H1 (cell line): ENCODE results near the gene NIFK. TPM values are rescaled to one million over a fixed set of nuclear protein-coding genes. Genes with fewer than 3 reads are reported as not detected.

ENCODE experiments used
- BACH1 ChIP-seq: IDR thresholded peaks from 2 replicates; pipeline ENCODE4 v1.6.1; 2012; ENCODE audit warnings: low read length, improper control_type of control experiment
- BRCA1 ChIP-seq: IDR thresholded peaks from 2 replicates; pipeline ENCODE4 v1.6.1; 2012; ENCODE audit warnings: low read depth, low read length, improper control_type of control experiment
- CBX8 ChIP-seq: fragments of 300-800, 300-1000 bp; sonication (generic); IDR thresholded peaks from 2 replicates; pipeline ENCODE4 v1.7.1; 2016; ENCODE audit warnings: low read depth, low read length, borderline replicate concordance
- EGR1 ChIP-seq: IDR thresholded peaks from 2 replicates; pipeline ENCODE4 v1.6.1; 2011; ENCODE audit warnings: low read depth, low read length, borderline replicate concordance
- EP300 ChIP-seq, 2 experiments: IDR thresholded peaks; 1 replicate in 1 of 2; 2 replicates in 1 of 2; pipeline ENCODE4 v1.6.1; 2011 to 2012; ENCODE audit warnings: low read depth in 2 of 2, low read length in 2 of 2, mild to moderate bottlenecking in 2 of 2, borderline replicate concordance in 1 of 2, inconsistent platforms in 1 of 2, moderate library complexity in 1 of 2
- EZH2 ChIP-seq: fragments of 200-600 bp; sonication (generic); IDR thresholded peaks from 2 replicates; pipeline ENCODE4 v1.7.1; 2012; ENCODE audit warnings: low read depth, mild to moderate bottlenecking, moderate library complexity, low read length, inconsistent platforms; ENCODE audit not compliant: severe bottlenecking
- POLR2A ChIP-seq, 2 experiments: IDR thresholded peaks; 1 replicate in 1 of 2; 2 replicates in 1 of 2; pipeline ENCODE4 v1.6.1; 2011; ENCODE audit warnings: low read depth in 2 of 2, low read length in 2 of 2, mild to moderate bottlenecking in 2 of 2; ENCODE audit errors: control extremely low read depth in 1 of 2
- SAP30 ChIP-seq: fragments of 300-600 bp; sonication (generic); IDR thresholded peaks from 2 replicates; pipeline ENCODE4 v1.7.1; 2012; ENCODE audit warnings: low read length, moderate library complexity, mild to moderate bottlenecking, inconsistent platforms; ENCODE audit not compliant: insufficient read depth, insufficient replicate concordance
- SP4 ChIP-seq: IDR thresholded peaks from 2 replicates; pipeline ENCODE4 v1.6.1; 2012; ENCODE audit warnings: low read length, inconsistent platforms
- polyA plus RNA-seq, 7 experiments: library from polyadenylated mRNA; depleted of rRNA in 3 of 7; stranded (reverse) in 5 of 7; unstranded in 2 of 7; fragments of >200 nt in 5 of 7; fragments of 200-250 nt in 2 of 7; gene quantifications; 1 replicate in 5 of 7; 2 replicates in 1 of 7; 4 replicates in 1 of 7; pipeline versions ENCODE4 v1.2.1 to v1.2.3, GENCODE V29; 2011 to 2013; ENCODE audit warnings: missing spikeins in 2 of 7, mixed read lengths in 2 of 7
- total RNA-seq: library from RNA; stranded (reverse); fragmentation: NEBNext Ultra II Directional; extraction: Animal tissue kit (Norgen Biotek cat#: 25700); gene quantifications from 2 replicates; pipeline ENCODE4 v1.2.1, GENCODE V29; 2021
- TF ChIP-seq, protein P1 (sequence below): fragments of 300-600 bp; sonication (generic); IDR thresholded peaks from 2 replicates; pipeline ENCODE4 v1.7.1; 2012; ENCODE audit warnings: low read length, moderate library complexity, mild to moderate bottlenecking, inconsistent platforms; ENCODE audit not compliant: insufficient replicate concordance
- TF ChIP-seq, protein P2 (sequence below): IDR thresholded peaks from 2 replicates; pipeline ENCODE4 v1.6.1; 2011; ENCODE audit warnings: low read length, improper control_type of control experiment

Gene NIFK
- total and polyA plus RNA-seq, 2 of the 8 experiments (the other 6 are each of a cell fraction or from before 2014, with no cell fraction given), result 24.4 to 117 TPM

DNA sequence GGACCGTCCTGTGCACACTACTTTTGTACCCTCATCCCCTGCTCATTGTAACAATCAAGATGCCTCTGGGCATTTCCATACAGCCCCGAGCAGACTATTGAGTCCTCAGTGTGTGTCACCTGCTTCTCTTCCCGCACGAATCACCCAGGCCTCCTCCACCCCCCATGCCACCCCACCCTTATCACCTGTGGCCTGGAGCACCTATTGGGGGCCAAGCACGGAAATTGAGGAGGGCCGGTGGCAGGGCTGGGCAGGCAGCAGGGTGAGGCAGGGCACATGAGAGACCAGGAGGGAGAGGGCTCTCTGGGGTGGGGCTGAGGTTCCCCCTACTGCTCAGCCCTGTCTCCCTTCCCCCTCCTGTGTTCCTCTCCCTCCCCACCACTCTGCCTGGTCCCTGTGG, 4.3 kb upstream of the NIFK start (continued):
- TF ChIP-seq, protein P1, sequence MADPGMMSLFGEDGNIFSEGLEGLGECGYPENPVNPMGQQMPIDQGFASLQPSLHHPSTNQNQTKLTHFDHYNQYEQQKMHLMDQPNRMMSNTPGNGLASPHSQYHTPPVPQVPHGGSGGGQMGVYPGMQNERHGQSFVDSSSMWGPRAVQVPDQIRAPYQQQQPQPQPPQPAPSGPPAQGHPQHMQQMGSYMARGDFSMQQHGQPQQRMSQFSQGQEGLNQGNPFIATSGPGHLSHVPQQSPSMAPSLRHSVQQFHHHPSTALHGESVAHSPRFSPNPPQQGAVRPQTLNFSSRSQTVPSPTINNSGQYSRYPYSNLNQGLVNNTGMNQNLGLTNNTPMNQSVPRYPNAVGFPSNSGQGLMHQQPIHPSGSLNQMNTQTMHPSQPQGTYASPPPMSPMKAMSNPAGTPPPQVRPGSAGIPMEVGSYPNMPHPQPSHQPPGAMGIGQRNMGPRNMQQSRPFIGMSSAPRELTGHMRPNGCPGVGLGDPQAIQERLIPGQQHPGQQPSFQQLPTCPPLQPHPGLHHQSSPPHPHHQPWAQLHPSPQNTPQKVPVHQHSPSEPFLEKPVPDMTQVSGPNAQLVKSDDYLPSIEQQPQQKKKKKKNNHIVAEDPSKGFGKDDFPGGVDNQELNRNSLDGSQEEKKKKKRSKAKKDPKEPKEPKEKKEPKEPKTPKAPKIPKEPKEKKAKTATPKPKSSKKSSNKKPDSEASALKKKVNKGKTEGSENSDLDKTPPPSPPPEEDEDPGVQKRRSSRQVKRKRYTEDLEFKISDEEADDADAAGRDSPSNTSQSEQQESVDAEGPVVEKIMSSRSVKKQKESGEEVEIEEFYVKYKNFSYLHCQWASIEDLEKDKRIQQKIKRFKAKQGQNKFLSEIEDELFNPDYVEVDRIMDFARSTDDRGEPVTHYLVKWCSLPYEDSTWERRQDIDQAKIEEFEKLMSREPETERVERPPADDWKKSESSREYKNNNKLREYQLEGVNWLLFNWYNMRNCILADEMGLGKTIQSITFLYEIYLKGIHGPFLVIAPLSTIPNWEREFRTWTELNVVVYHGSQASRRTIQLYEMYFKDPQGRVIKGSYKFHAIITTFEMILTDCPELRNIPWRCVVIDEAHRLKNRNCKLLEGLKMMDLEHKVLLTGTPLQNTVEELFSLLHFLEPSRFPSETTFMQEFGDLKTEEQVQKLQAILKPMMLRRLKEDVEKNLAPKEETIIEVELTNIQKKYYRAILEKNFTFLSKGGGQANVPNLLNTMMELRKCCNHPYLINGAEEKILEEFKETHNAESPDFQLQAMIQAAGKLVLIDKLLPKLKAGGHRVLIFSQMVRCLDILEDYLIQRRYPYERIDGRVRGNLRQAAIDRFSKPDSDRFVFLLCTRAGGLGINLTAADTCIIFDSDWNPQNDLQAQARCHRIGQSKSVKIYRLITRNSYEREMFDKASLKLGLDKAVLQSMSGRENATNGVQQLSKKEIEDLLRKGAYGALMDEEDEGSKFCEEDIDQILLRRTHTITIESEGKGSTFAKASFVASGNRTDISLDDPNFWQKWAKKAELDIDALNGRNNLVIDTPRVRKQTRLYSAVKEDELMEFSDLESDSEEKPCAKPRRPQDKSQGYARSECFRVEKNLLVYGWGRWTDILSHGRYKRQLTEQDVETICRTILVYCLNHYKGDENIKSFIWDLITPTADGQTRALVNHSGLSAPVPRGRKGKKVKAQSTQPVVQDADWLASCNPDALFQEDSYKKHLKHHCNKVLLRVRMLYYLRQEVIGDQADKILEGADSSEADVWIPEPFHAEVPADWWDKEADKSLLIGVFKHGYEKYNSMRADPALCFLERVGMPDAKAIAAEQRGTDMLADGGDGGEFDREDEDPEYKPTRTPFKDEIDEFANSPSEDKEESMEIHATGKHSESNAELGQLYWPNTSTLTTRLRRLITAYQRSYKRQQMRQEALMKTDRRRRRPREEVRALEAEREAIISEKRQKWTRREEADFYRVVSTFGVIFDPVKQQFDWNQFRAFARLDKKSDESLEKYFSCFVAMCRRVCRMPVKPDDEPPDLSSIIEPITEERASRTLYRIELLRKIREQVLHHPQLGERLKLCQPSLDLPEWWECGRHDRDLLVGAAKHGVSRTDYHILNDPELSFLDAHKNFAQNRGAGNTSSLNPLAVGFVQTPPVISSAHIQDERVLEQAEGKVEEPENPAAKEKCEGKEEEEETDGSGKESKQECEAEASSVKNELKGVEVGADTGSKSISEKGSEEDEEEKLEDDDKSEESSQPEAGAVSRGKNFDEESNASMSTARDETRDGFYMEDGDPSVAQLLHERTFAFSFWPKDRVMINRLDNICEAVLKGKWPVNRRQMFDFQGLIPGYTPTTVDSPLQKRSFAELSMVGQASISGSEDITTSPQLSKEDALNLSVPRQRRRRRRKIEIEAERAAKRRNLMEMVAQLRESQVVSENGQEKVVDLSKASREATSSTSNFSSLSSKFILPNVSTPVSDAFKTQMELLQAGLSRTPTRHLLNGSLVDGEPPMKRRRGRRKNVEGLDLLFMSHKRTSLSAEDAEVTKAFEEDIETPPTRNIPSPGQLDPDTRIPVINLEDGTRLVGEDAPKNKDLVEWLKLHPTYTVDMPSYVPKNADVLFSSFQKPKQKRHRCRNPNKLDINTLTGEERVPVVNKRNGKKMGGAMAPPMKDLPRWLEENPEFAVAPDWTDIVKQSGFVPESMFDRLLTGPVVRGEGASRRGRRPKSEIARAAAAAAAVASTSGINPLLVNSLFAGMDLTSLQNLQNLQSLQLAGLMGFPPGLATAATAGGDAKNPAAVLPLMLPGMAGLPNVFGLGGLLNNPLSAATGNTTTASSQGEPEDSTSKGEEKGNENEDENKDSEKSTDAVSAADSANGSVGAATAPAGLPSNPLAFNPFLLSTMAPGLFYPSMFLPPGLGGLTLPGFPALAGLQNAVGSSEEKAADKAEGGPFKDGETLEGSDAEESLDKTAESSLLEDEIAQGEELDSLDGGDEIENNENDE, result no peak
- TF ChIP-seq EZH2, result no peak
- TF ChIP-seq SAP30, result no peak
- no peak for TF ChIP-seq SP4
- no peak for TF ChIP-seq POLR2A (IDR thresholded peaks at IDR 0.05; ENCODE audit: control extremely low read depth in 1 of 2, low read depth in 2 of 2, low read length in 2 of 2)
- TF ChIP-seq BACH1, result no peak
- no peak for TF ChIP-seq EP300 (IDR thresholded peaks at IDR 0.05; ENCODE audit: borderline replicate concordance in 1 of 2, low read depth in 2 of 2, low read length in 2 of 2)
- TF ChIP-seq CBX8, result no peak
- TF ChIP-seq BRCA1, result no peak
- TF ChIP-seq EGR1, result no peak
- TF ChIP-seq, protein P2, sequence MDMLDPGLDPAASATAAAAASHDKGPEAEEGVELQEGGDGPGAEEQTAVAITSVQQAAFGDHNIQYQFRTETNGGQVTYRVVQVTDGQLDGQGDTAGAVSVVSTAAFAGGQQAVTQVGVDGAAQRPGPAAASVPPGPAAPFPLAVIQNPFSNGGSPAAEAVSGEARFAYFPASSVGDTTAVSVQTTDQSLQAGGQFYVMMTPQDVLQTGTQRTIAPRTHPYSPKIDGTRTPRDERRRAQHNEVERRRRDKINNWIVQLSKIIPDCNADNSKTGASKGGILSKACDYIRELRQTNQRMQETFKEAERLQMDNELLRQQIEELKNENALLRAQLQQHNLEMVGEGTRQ, result no peak
